ENCODE measurements around the gene AOC3. TPM values are rescaled to one million over a fixed set of nuclear protein-coding genes. Genes with fewer than 3 reads are reported as not detected.
A peak's percentile ranks its signal among the peaks of the same experiment; 100 is the strongest.

Gene AOC3
- total and polyA plus RNA-seq, 2 of the 13 experiments (the other 11 are each of a cell fraction or from before 2014, with no cell fraction given): 8.7 to 51.7 TPM

GRCh38 chr17:42886283-42887176 lies 35.5 kb downstream of the AOC3 start (continued):
- TF ChIP-seq, protein P1, sequence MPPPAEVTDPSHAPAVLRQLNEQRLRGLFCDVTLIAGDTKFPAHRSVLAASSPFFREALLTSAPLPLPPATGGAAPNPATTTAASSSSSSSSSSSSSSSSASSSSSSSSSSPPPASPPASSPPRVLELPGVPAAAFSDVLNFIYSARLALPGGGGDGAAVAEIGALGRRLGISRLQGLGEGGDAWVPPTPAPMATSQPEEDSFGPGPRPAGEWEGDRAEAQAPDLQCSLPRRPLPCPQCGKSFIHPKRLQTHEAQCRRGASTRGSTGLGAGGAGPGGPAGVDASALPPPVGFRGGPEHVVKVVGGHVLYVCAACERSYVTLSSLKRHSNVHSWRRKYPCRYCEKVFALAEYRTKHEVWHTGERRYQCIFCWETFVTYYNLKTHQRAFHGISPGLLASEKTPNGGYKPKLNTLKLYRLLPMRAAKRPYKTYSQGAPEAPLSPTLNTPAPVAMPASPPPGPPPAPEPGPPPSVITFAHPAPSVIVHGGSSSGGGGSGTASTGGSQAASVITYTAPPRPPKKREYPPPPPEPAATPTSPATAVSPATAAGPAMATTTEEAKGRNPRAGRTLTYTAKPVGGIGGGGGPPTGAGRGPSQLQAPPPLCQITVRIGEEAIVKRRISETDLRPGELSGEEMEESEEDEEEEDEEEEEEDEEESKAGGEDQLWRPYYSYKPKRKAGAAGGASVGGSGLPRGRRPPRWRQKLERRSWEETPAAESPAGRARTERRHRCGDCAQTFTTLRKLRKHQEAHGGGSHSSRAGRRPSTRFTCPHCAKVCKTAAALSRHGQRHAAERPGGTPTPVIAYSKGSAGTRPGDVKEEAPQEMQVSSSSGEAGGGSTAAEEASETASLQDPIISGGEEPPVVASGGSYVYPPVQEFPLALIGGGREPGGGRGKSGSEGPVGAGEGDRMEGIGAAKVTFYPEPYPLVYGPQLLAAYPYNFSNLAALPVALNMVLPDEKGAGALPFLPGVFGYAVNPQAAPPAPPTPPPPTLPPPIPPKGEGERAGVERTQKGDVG (CRISPR knock-in tag; IDR thresholded peaks at IDR 0.05; ENCODE audit: borderline replicate concordance): peak; percentile 89
- TF ChIP-seq ZNF644 (CRISPR knock-in tag; IDR thresholded peaks at IDR 0.05; ENCODE audit: low read depth): peak; percentile 71
- TF ChIP-seq KDM1A (CRISPR knock-in tag; IDR thresholded peaks at IDR 0.05): peak; percentile 82; the same call in 1 of the 2 replicates
- TF ChIP-seq IRF9 (CRISPR knock-in tag; IDR thresholded peaks at IDR 0.05; ENCODE audit: borderline replicate concordance): peak; percentile 82
- TF ChIP-seq EHMT2 (IDR thresholded peaks at IDR 0.05; ENCODE audit: borderline replicate concordance, low read depth, low read length): peak; percentile 60; the same call in 1 of the 2 replicates
- no peak for TF ChIP-seq NCOA1 (CRISPR knock-in tag; IDR thresholded peaks at IDR 0.05)
- TF ChIP-seq JDP2 (CRISPR knock-in tag; IDR thresholded peaks at IDR 0.05; ENCODE audit: borderline replicate concordance): no peak; the same call in 1 of the 2 replicates
- TF ChIP-seq, protein P2, sequence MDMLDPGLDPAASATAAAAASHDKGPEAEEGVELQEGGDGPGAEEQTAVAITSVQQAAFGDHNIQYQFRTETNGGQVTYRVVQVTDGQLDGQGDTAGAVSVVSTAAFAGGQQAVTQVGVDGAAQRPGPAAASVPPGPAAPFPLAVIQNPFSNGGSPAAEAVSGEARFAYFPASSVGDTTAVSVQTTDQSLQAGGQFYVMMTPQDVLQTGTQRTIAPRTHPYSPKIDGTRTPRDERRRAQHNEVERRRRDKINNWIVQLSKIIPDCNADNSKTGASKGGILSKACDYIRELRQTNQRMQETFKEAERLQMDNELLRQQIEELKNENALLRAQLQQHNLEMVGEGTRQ (IDR thresholded peaks at IDR 0.05; ENCODE audit: low read depth, low read length): peak; percentile 52
- TF ChIP-seq, protein P2 (CRISPR knock-in tag; IDR thresholded peaks at IDR 0.05; ENCODE audit: borderline replicate concordance): peak; percentile 78; the same call in 1 of the 2 replicates
- no peak for TF ChIP-seq CEBPG (CRISPR knock-in tag; IDR thresholded peaks at IDR 0.05)
- TF ChIP-seq ZNF367 (CRISPR knock-in tag; IDR thresholded peaks at IDR 0.05; ENCODE audit: borderline replicate concordance): no peak
- no peak for TF ChIP-seq ZNF776 (CRISPR knock-in tag; IDR thresholded peaks at IDR 0.05)
- 0 out of 2 replicates have a peak, but pooled peaks have one; percentile 8 for TF ChIP-seq NFYC (CRISPR knock-in tag; IDR thresholded peaks at IDR 0.05)
- TF ChIP-seq ZMYM3 (CRISPR knock-in tag; IDR thresholded peaks at IDR 0.05): peak; percentile 90
- peak; percentile 93 for TF ChIP-seq HDAC1 (CRISPR knock-in tag; IDR thresholded peaks at IDR 0.05)
- no peak for TF ChIP-seq ARNT (IDR thresholded peaks at IDR 0.05)
- TF ChIP-seq ZNF335 (CRISPR knock-in tag; IDR thresholded peaks at IDR 0.05): peak; percentile 63; the same call in 1 of the 2 replicates
- no peak for TF ChIP-seq SNRNP70 (IDR thresholded peaks at IDR 0.05; ENCODE audit: low read depth, low read length)
- TF ChIP-seq ZNF740 (CRISPR knock-in tag; IDR thresholded peaks at IDR 0.05): no peak
- peak; percentile 93 for TF ChIP-seq HDAC2 (CRISPR knock-in tag; IDR thresholded peaks at IDR 0.05)
- TF ChIP-seq HMG20A (CRISPR knock-in tag; IDR thresholded peaks at IDR 0.05; ENCODE audit: borderline replicate concordance): peak; percentile 89
- TF ChIP-seq ZFP36 (IDR thresholded peaks at IDR 0.05; ENCODE audit: borderline replicate concordance, low read depth, low read length, partially characterized antibody): no peak
- no peak for TF ChIP-seq RELA (CRISPR knock-in tag; IDR thresholded peaks at IDR 0.05)
- peak; percentile 100 for TF ChIP-seq RXRB (CRISPR knock-in tag; IDR thresholded peaks at IDR 0.05; ENCODE audit: borderline replicate concordance)
- no peak for TF ChIP-seq KDM5A (IDR thresholded peaks at IDR 0.05; ENCODE audit: borderline replicate concordance, low read length)

All from HepG2 (cell line).